ENCODE results near the gene URM1. TPM values are rescaled to one million over a fixed set of nuclear protein-coding genes. Genes with fewer than 3 reads are reported as not detected.

The URM1 gene
- polyA plus RNA-seq, 2 of the 4 experiments (the other 2 are of a cell fraction) = 43.6 to 50.6 TPM

GRCh38 chr9:128322404-128323211, 48.6 kb upstream of the URM1 start, which contains the start of the genes COQ4 and TRUB2:
Gene COQ4 (plus strand): TSS chr9:128322839. CDS start chr9:128322859, 20 bp downstream.
Gene TRUB2 (minus strand): TSS chr9:128322447. CDS start chr9:128322408, 39 bp downstream.
- FAIRE-seq (no peak), DNase-seq (ENCODE audit: low read depth in 1 of 2, low spot score in 1 of 2) (peak; percentile 96 to 97), ATAC-seq (peak; percentile 96 to 99)
- peak within 1 kb of the TSS; percentile 95 for H3K4me2 ChIP-seq
- peak within 1 kb of the TSS; percentile 74 for H3K4me3 ChIP-seq
- H3K9me3 ChIP-seq = no peaks in the 10 kb centered on the region
- H3K4me1 ChIP-seq = peaks cover 20% of the 10 kb centered on the region
- ChIA-PET CTCF (interaction anchor here (1.8 to 3.6 kb wide), 4 partner anchors 10 to 27 kb away, joined by 4 to 19 read pairs (median 9); no protein-coding TSS in a partner anchor), POLR2A (no interaction called here)
- under 1% methylated on average over 59 of the region's 83 CpGs for WGBS (ENCODE audit: missing lambda C conversion rate)
- peak; percentile 76 to 93 for TF ChIP-seq JUN (IDR thresholded peaks at IDR 0.05)
- TF ChIP-seq MAX (IDR thresholded peaks at IDR 0.05) = peak; percentile 98
- TF ChIP-seq MAZ (IDR thresholded peaks at IDR 0.05; ENCODE audit: borderline replicate concordance, low read depth, low read length) = 0 out of 2 replicates have a peak, but pooled peaks have one; percentile 75
- TF ChIP-seq TP53 (CRISPR knock-in tag; IDR thresholded peaks at IDR 0.05) = 0 out of 2 replicates have a peak, but pooled peaks have one; percentile 10
- peak; percentile 62; the same call in 1 of the 2 replicates for TF ChIP-seq PBX3 (IDR thresholded peaks at IDR 0.05)
- peak in 1 of 2 experiments; percentile 6; a peak in 2 of 5 replicates for TF ChIP-seq RAD21 (conservative IDR thresholded peaks at IDR 0.05 in 1 of 2, IDR thresholded peaks at IDR 0.05 in 1 of 2)
- peak; percentile 61 for TF ChIP-seq POLR2A (IDR thresholded peaks at IDR 0.05; ENCODE audit: low read length)
- TF ChIP-seq BHLHE40 (IDR thresholded peaks at IDR 0.05; ENCODE audit: low read depth, low read length) = no peak
- no peak for TF ChIP-seq FOSL2 (IDR thresholded peaks at IDR 0.05)
- peak; percentile 54; the same call in 1 of the 2 replicates for TF ChIP-seq FOSL2 (CRISPR knock-in tag; IDR thresholded peaks at IDR 0.05)
- no peak for TF ChIP-seq ZNF302 (CRISPR knock-in tag; IDR thresholded peaks at IDR 0.05)
- peak; percentile 4; the same call in 1 of the 2 replicates for TF ChIP-seq ZC3H11A (IDR thresholded peaks at IDR 0.05)
- no peak for TF ChIP-seq USF2 (IDR thresholded peaks at IDR 0.05)
- peak; percentile 60; the same call in 1 of the 2 replicates for TF ChIP-seq HMGXB4 (CRISPR knock-in tag; IDR thresholded peaks at IDR 0.05; ENCODE audit: borderline replicate concordance)
- no peak for TF ChIP-seq FOXS1 (CRISPR knock-in tag; IDR thresholded peaks at IDR 0.05)
- no peak for TF ChIP-seq ZSCAN20 (CRISPR knock-in tag; IDR thresholded peaks at IDR 0.05)
- TF ChIP-seq JUNB (IDR thresholded peaks at IDR 0.05) = no peak
- no peak for TF ChIP-seq TFCP2L1 (CRISPR knock-in tag; IDR thresholded peaks at IDR 0.05)
- peak; percentile 38 for TF ChIP-seq MAFK (IDR thresholded peaks at IDR 0.05; ENCODE audit: partially characterized antibody)
- TF ChIP-seq RNF2 (IDR thresholded peaks at IDR 0.05; ENCODE audit: borderline replicate concordance, low read depth) = no peak
- TF ChIP-seq BCL3 (IDR thresholded peaks at IDR 0.05) = 0 out of 3 replicates have a peak, but pooled peaks have one; percentile 9
- peak; percentile 99 for TF ChIP-seq MYC (IDR thresholded peaks at IDR 0.05; ENCODE audit: borderline replicate concordance, low read length)
- TF ChIP-seq CEBPB (IDR thresholded peaks at IDR 0.05) = peak in 1 of 2 experiments; percentile 48; a peak in 2 of 4 replicates
- H3K27ac ChIP-seq = peak within 1 kb of the TSS; percentile 97 to 99

All from A549 (cell line).